GM19025 (cell line): Measurements from ENCODE around the gene SKAP1.
"Not testable (repeated sequence)": the region's sequence is repeated elsewhere in the genome, so short reads cannot be mapped to it uniquely, and the experiment has no call there.

Experiments used
- ATAC-seq: cut with Tn5 transposase; IDR thresholded peaks from one replicate; pipeline ENCODE4 v1.9.1; 2021; ENCODE audit warnings: mild to moderate bottlenecking, low read depth, moderate library complexity; ENCODE audit not compliant: unreplicated experiment

The SKAP1 gene

DNA sequence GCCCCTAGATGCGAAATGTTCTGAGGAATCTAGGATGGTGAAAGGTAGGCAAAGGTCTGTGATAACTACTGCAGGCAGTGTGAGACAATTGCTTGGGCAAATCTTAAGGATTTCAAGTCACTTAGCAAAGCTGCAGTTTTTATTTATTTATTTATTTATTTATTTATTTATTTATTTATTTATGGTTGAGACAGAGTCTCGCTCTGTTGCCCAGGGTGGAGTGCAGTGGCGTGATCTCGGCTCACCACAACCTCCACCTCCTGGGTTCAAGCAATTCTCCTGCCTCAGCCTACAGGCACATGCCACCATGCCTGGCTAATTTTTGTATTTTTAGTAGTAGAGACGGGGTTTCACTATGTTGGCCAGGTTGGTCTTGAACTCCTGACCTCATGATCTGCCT lies 243.7 kb downstream of the SKAP1 start:
- not testable (repeated sequence) for ATAC-seq

DNA sequence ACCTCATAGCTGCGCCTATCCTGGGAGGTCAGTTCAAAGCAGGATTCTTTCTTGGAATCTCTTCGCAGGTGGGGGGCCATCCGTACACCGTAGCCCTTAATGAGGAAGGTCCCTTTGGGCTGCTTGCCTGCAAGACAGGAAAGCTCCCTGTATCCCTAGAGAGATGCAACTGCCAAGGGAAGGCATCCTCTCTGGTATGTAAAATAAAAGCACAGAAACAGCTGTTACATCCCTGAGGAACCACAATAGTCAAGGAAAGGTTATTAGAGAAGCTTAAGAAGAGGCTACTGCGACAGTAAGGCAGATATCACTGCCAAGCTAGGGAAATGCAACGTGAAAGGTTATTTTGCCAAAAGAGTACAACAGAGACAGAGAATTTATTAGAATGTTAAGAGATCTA lies 245.3 kb downstream of the SKAP1 start:
- no peak for ATAC-seq

DNA sequence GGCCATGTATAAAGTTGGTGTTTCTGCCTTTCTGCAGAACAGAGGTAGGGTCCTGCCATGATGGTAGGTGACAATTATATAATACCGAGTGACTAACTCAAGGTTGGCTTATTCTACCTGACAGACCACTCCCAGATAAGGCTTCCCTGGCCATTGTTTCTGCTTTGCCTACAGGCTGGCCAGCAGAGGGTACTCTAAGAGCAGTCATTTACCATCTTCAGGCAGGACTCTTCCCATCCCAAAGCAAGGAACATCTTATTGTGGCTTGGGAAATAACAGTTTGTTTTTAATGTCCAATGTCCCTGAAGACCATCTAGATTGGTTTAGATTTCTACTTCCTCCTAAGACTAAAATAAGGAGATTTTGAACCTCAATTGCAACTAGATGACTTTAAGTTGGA lies 248.4 kb downstream of the SKAP1 start:
- no peak for ATAC-seq

DNA sequence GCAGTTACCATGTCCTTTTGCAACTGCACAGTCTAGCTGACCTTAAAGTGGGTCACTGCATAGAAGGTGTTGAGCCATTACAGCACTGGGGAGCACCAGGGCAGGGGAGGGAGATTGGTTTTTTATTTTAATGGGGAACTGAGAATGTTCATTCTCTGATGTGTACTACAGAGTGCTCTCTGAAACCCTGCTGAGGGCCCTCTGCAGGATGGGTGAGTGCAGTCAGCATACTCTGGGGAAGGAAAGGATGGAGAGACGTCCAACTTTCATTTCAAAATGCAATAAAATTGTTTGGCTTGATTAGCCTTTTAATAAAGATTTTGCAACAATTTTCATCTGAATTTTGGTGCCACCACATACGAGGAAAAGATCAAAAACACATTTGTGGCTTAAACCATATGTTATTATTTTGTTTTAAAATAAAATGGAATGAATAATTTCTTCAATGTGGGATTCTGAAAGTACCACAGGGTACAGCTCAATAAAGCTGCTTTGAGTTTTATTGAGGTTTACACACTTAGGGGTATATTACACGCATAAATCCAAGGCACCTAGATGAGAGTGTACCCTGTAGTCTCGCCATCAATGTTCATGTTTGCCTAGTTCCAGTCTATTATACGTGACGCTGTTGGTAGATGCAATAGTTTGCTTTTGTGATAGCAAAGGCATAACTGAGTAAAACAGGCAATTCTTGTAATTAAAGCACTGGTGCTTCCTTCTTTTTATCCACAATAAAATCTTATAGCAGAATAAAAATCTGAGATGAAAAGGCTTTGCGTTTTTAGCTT lies 249.0 kb downstream of the SKAP1 start:
- no peak for ATAC-seq

GRCh38 chr17:48179071-48179945 lies 250.7 kb downstream of the SKAP1 start:
- ATAC-seq: no peak

DNA sequence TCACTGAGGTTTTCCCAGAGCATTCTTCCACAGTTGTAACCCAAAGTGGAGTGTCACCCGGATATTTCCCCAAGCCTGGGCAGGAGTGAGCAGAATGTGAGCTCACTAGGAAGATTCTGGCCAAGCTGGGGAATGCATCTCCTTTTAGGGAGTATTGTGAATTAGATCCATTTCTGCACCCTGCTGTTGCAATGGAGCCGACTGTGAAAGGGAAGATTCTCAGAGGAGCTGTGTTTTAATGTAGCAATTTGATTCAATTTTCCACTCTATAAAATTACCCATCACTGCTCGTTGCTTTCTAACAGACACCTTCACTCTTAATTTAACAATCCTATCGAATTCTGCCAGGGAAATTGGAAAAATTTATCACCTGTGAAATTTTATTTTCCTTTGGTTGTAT lies 251.7 kb downstream of the SKAP1 start:
- ATAC-seq: no peak

DNA sequence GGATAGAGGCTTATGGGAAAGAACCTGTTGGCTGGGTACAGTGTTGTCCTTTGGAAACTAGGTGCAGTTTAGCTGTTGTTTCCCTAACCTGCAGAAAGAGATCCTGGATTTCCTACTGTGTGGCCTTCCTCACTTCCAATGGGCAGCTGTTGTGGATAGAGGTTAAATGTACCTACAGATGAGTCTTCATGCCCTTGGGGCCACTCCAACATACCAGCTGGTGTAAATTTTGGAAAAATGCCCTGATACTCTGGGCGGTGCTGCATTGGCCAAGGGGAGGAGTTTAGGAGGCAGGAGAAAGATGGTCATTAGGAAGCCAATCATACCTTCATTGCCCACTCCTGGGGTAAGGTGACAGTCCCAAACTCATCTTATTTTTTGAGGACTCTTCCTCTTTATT lies 252.2 kb downstream of the SKAP1 start:
- ATAC-seq: no peak

GRCh38 chr17:48176471-48176855 lies 253.6 kb downstream of the SKAP1 start:
- no peak for ATAC-seq

- ATAC-seq: no peak
Measured at GRCh38 chr17:48175692-48176470, 254.1 kb downstream of the SKAP1 start.

DNA sequence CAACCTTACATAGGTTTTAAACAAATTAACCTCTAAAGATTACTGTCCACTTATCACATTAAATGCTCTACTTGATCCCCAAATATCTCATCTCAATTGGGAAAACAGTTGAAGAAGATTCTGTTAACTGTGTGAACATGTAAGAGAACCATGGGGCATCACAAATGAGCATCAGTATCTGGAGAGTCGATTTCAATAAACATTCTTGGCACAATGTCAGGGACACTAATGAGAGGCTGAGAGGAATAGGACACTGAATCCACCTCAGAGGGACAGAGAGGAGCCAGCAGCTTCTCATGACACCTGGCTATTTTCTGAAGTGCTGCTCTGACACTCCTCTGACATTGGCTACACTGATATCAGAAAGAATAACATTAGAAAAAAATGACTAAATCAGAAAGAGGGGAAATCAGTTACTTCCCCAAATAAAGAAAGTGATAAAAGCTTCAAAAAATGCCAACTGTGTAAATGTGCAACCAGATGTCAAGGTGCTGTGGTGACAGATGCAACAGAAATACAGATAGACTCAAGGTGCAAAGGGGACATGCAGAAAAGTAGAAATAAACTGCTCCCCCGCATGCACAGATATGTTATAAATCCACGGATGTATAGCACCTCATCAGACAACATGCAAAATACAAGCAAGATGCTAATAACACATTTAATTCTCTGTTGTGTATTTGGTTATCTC lies 255.0 kb downstream of the SKAP1 start:
- no peak for ATAC-seq

DNA sequence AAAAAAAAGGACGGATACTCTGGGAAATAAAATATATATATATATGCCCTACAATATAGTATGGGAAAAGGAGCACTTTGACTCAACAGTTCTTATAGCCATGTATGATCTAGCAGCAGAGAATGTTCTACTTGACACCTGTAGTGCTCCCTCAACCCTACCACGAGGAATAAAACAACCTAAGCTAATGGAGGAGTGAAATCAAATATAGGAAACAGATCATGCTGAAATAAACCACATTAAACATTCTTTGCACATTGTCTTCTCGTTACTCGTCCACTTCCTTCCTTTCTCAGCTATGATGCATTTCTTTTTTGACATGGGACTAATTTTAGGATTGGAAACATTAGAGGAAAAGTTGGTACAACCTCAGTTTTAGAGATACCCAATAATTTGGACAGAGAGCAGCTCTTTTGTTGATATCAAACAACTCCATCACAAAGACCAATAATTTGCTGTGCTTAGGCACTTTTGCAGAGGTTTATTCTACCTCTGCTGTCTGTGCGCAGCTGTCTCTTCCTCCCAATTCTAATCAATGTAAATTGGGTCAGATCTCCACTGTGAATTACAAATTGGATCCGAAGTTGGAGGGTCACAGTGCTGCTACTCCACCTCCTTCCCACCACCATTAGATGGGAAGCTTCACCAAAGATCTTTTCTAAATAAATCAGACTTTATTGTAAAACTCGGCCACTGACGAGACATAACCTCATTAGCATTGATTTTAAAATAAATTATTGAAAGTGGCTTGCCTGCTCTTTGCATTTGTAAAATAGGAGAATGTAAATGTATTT lies 256.6 kb downstream of the SKAP1 start:
- ATAC-seq: no peak

DNA sequence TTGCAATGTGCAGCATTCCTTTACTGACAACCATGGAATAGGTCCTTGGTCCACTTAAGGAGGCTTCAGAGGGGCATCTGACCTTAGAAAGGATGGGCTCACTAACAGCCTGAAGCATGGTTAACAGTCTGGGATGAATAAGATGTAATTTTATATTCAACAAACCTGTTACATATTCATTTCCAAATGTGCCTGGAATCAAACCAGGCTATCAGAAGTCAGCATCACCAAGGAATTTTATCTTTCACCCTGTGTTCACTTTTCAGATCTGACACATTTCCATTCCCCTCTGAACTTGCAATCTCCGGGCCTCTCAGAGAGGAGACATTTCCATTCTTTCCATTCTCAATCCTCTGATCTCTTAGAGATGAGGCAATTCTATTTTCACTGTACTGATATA lies 260.1 kb downstream of the SKAP1 start:
- no peak for ATAC-seq

DNA sequence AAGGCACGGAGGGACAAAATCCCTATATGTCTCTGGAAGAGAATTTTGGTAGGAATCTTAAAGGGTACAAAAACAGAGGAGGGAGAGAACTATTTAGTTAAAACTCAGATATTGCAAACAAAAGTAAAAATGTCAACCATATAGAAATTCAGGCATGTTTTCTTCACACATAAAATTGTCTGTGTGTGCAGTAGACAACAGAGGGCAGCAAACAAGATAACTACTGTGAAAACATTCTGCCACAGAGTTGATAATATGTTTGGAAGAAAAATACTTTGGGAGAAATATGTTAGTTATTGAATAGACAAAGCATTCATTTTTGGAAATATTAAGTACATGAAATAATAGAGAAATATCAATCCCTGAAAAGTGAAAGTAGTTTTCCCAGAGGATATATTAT lies 266.2 kb downstream of the SKAP1 start:
- no peak for ATAC-seq

GRCh38 chr17:48162946-48163506 lies 267.0 kb downstream of the SKAP1 start:
- no peak for ATAC-seq

- no peak for ATAC-seq
Measured at GRCh38 chr17:48162306-48162934, 267.6 kb downstream of the SKAP1 start.

GRCh38 chr17:48161127-48161905 lies 268.7 kb downstream of the SKAP1 start:
- no peak for ATAC-seq

DNA sequence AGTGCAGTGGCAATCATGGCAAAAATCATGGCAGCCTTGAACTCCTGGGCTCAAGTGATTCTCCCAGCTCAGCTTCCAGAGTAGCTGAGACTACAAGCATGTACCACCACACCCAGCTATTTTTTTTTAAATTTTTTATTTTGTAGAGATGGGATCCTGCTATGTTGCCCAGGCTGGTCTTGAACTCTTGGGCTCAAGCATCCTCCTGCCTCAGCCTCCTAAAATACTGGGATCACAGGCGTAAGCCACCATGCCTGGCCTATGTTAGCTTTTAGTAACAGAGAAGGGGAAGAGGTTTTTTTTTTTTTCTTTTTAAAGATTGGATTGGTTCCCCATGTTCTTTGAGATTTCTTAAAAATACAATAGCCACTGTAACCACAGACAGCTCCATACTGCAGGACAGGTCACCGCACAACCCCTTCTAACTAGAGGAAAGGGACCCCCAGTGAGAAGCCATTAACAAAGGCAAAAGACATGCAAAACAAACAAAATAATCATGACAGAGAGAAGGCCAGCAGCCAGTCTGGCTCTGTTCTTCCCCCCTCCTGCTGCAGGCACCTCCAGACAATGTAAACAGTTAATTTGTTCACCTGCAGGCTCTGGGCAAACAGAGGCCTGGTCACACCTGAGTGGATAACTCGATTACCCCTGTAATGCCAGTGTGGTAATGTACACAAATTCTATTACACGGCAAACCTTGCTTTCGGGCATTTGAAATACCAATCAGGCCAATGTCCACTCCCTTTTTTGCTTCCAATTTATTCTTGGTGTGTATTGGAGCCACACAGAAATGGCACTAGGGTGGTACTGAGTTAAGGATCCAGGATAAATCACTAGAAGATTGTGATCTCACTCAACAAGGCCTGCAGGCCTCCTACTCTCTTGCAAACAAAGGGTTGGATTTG lies 269.6 kb downstream of the SKAP1 start:
- ATAC-seq: no peak
